ENCODE data around the gene GHR.

GHR gene

DNA sequence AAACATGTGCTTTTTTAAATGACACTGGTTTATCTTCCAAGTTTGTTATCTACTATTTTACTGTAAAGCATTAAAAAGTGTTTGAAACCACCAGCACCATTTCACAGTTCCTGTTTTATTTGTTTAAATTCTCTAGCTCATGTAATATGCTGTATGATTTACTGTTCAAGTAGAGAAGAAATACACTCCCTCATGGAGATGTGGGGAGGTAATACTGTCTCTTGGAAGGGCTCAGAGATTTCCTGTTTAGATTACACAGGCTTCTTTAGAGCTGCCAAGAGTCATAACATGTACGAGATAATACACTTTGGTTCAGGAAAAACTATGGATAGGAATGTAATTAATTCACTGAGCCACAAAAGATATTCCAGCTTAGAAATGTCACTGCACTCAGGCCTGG, 198.4 kb downstream of the GHR start:
- Histone ChIP-seq H3K27ac (no peak overlapping the region), H3K4me3 (ENCODE audit: low read depth, low read length) (no peak overlapping the region), H3K36me3 (replicated peaks) (no peaks in the 10 kb centered on the region), H3K27me3 (replicated peaks) (no peaks in the 10 kb centered on the region)
- in situ Hi-C loops (cut with HindIII; ENCODE audit: low pct_ligation_motif_present, low sequenced_read_pairs) = no loop called here
- TF ChIP-seq, protein P1, sequence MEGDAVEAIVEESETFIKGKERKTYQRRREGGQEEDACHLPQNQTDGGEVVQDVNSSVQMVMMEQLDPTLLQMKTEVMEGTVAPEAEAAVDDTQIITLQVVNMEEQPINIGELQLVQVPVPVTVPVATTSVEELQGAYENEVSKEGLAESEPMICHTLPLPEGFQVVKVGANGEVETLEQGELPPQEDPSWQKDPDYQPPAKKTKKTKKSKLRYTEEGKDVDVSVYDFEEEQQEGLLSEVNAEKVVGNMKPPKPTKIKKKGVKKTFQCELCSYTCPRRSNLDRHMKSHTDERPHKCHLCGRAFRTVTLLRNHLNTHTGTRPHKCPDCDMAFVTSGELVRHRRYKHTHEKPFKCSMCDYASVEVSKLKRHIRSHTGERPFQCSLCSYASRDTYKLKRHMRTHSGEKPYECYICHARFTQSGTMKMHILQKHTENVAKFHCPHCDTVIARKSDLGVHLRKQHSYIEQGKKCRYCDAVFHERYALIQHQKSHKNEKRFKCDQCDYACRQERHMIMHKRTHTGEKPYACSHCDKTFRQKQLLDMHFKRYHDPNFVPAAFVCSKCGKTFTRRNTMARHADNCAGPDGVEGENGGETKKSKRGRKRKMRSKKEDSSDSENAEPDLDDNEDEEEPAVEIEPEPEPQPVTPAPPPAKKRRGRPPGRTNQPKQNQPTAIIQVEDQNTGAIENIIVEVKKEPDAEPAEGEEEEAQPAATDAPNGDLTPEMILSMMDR (IDR thresholded peaks at IDR 0.05; ENCODE audit: low read depth, low read length, missing control alignments) = no peak
- DNase-seq = no peak

GRCh38 chr5:42624912-42625311, 201.7 kb downstream of the GHR start:
- no peak overlapping the region for H3K27ac ChIP-seq
- in situ Hi-C loops (cut with HindIII; ENCODE audit: low pct_ligation_motif_present, low sequenced_read_pairs) = no loop called here
- H3K36me3 ChIP-seq (replicated peaks) = no peaks in the 10 kb centered on the region
- H3K27me3 ChIP-seq (replicated peaks) = no peaks in the 10 kb centered on the region
- no peak overlapping the region for H3K4me3 ChIP-seq (ENCODE audit: low read depth, low read length)
- no peak for DNase-seq
- TF ChIP-seq, protein P1 (IDR thresholded peaks at IDR 0.05; ENCODE audit: low read depth, low read length, missing control alignments) = no peak

DNA sequence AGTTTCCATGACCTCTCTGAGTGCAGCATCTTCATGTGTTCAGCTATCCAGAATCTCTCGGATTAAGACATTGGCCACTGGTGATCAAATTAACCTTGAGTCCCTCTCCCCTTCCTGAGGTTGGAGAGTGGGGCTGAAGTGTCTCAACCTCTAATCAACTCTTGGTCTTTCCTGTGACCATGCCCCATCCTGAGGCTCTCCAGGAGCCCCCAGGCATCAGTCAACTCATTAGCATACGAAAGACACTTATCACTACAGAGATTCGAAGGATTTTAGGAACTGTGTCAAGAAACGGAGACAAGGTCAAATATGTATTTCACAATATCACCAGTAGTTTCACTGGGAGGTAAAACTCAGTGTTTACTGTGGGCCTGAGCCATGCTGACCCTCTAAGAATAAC, 203.2 kb downstream of the GHR start:
- Histone ChIP-seq H3K36me3 (replicated peaks) (no peaks in the 10 kb centered on the region), H3K27me3 (replicated peaks) (no peaks in the 10 kb centered on the region), H3K27ac (no peak overlapping the region), H3K4me3 (ENCODE audit: low read depth, low read length) (no peak overlapping the region)
- no peak for DNase-seq
- in situ Hi-C loops (cut with HindIII; ENCODE audit: low pct_ligation_motif_present, low sequenced_read_pairs) = no loop called here
- TF ChIP-seq, protein P1 (IDR thresholded peaks at IDR 0.05; ENCODE audit: low read depth, low read length, missing control alignments) = no peak

DNA sequence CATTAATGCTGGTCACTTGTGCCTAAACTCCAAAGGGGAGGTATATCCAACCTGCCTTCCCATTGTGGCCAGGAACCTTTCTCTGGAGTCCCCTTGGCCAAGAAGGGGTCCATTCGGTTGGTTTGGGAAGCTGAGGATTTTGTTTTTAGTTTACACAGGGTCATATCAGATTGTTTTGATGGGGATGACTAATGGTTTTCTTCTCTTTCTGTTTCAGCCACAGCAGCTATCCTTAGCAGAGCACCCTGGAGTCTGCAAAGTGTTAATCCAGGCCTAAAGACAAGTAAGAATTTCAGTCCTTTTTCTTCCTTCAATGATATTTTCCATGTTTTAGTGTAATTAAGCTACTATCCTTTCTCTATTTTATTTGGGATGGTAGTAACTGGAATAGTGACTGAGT, 205.6 kb downstream of the GHR start:
- TF ChIP-seq, protein P1 (IDR thresholded peaks at IDR 0.05; ENCODE audit: low read depth, low read length, missing control alignments) = no peak
- DNase-seq = no peak
- no peaks in the 10 kb centered on the region for H3K36me3 ChIP-seq (replicated peaks)
- H3K27me3 ChIP-seq (replicated peaks) = no peaks in the 10 kb centered on the region
- H3K4me3 ChIP-seq (ENCODE audit: low read depth, low read length) = no peak overlapping the region
- no peak overlapping the region for H3K27ac ChIP-seq
- in situ Hi-C loops (cut with HindIII; ENCODE audit: low pct_ligation_motif_present, low sequenced_read_pairs) = no loop called here

DNA sequence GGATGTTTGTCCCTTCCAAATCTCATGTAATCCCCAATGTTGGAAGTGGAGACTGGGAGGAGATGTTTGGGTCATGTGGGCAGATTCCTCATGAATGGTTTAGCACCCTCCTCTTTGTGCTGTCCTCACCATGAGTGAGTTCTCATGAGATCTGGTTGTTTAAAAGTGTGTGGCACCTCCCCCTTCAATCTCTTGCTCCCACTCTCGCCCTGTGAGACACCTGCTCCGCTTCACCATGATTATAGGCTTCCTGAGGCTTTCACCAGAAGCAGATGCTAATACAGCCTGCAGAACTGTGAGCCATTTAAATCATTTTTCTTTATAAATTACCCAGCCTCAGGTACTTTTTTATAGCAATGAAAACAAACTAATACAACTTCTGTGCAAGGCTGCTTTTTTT, 206.0 kb downstream of the GHR start:
- TF ChIP-seq, protein P1 (IDR thresholded peaks at IDR 0.05; ENCODE audit: low read depth, low read length, missing control alignments) = no peak
- Histone ChIP-seq H3K36me3 (replicated peaks) (no peaks in the 10 kb centered on the region), H3K27ac (no peak overlapping the region), H3K27me3 (replicated peaks) (no peaks in the 10 kb centered on the region), H3K4me3 (ENCODE audit: low read depth, low read length) (no peak overlapping the region)
- in situ Hi-C loops (cut with HindIII; ENCODE audit: low pct_ligation_motif_present, low sequenced_read_pairs) = no loop called here
- DNase-seq = no peak

GRCh38 chr5:42631241-42631640, 208.0 kb downstream of the GHR start:
- no peak for DNase-seq
- Histone ChIP-seq H3K27ac (no peak overlapping the region), H3K36me3 (replicated peaks) (no peaks in the 10 kb centered on the region), H3K27me3 (replicated peaks) (no peaks in the 10 kb centered on the region), H3K4me3 (ENCODE audit: low read depth, low read length) (no peak overlapping the region)
- TF ChIP-seq, protein P1 (IDR thresholded peaks at IDR 0.05; ENCODE audit: low read depth, low read length, missing control alignments) = no peak
- in situ Hi-C loops (cut with HindIII; ENCODE audit: low pct_ligation_motif_present, low sequenced_read_pairs) = no loop called here
